ENCODE results near the gene SYPL1. TPM values are rescaled to one million over a fixed set of nuclear protein-coding genes. Genes with fewer than 3 reads are reported as not detected.

SYPL1 gene
- total RNA-seq, 1 experiment from 2014 or later: 39.2 TPM

DNA sequence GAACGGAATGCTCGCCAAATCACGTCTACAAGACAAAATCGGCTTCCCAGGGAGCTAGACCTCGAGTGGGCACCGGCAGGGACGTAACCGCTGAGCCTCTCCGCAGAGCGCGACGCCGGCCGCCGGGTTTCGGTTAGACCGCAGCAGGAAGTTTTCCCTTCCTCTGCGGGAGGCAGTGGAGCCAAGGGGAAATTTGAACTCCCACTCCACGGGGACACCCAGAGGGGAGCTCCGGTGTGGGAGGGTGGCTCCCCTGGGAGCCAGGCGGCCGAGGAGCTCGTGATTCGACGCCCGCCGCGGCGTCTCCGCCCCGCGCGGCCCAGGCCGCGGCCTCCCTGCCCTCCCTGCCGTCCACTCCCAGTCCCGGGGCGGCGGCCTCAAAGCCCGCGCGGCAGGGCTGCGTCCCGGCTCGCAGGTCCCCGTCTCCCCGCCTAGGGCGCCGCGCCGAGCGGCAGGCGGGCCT lies 426 bp downstream of the SYPL1 start:
- peak overlapping the region; percentile 77 for H3K18ac ChIP-seq (ENCODE audit: insufficient read length, low read depth, low read length)
- H2AK5ac ChIP-seq (ENCODE audit: insufficient read length, low read length): no peak overlapping the region
- no peak overlapping the region for H3T11ph ChIP-seq (ENCODE audit: low read length)
- H3K23me2 ChIP-seq (ENCODE audit: insufficient read length, low read depth, low read length, poor library complexity, severe bottlenecking): peaks cover 4% of the 10 kb centered on the region
- peak overlapping the region; percentile 93 for H3K14ac ChIP-seq (ENCODE audit: insufficient read depth, low read length)
- no peak overlapping the region for H2BK5ac ChIP-seq (ENCODE audit: insufficient read length, low read length)
- Mint-ChIP-seq H3K27me3 (ENCODE audit: low read depth) (peaks cover 5% of the 10 kb centered on the region), H3K27ac (peak overlapping the region; percentile 69 to 87 (median 83); a peak in 4 of 7 replicates), H3K4me1 (peaks cover 37 to 45% of the 10 kb centered on the region in 2 experiments), H3K9me3 (no peaks in the 10 kb centered on the region), H3K4me3 (peak overlapping the region; percentile 83 to 92), H3K36me3 (ENCODE audit: insufficient read depth in 1 of 3, low read depth in 3 of 3) (no peaks in the 10 kb centered on the region; a peak in 2 of 7 replicates)
- TF ChIP-seq, protein P1, sequence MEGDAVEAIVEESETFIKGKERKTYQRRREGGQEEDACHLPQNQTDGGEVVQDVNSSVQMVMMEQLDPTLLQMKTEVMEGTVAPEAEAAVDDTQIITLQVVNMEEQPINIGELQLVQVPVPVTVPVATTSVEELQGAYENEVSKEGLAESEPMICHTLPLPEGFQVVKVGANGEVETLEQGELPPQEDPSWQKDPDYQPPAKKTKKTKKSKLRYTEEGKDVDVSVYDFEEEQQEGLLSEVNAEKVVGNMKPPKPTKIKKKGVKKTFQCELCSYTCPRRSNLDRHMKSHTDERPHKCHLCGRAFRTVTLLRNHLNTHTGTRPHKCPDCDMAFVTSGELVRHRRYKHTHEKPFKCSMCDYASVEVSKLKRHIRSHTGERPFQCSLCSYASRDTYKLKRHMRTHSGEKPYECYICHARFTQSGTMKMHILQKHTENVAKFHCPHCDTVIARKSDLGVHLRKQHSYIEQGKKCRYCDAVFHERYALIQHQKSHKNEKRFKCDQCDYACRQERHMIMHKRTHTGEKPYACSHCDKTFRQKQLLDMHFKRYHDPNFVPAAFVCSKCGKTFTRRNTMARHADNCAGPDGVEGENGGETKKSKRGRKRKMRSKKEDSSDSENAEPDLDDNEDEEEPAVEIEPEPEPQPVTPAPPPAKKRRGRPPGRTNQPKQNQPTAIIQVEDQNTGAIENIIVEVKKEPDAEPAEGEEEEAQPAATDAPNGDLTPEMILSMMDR (conservative IDR thresholded peaks at IDR 0.05): no peak
- peak overlapping the region; percentile 86 for H3K9ac ChIP-seq (ENCODE audit: extremely low read depth, insufficient read length, low read length)
- H4K20me1 ChIP-seq (ENCODE audit: control insufficient read depth, insufficient read depth, insufficient read length): no peaks in the 10 kb centered on the region
- H2AFZ ChIP-seq (ENCODE audit: low read length): no peak overlapping the region
- DNase-seq: no peak
- no peak overlapping the region for H3K27ac ChIP-seq (ENCODE audit: insufficient read length, low read depth, low read length)
- no peak overlapping the region for H3K56ac ChIP-seq (ENCODE audit: insufficient read length, low read depth, low read length)
- H2BK12ac ChIP-seq (ENCODE audit: insufficient read length, low read depth, low read length): no peak overlapping the region
- no peak overlapping the region for H4K8ac ChIP-seq (replicated peaks; ENCODE audit: insufficient read length, low read depth, low read length)
- no peak overlapping the region for H4K5ac ChIP-seq (ENCODE audit: insufficient read length, low read depth, low read length)
- H3K79me2 ChIP-seq (ENCODE audit: insufficient read depth, low read length): no peaks in the 10 kb centered on the region; the same call in none of the 2 replicates
- H3K23ac ChIP-seq (ENCODE audit: insufficient read length, low read depth, low read length): no peak overlapping the region
- no CpG with 5 or more reads among the region's 53 CpGs for WGBS (ENCODE audit: extremely low coverage, insufficient read length, low lambda C conversion rate)
- H2BK120ac ChIP-seq (ENCODE audit: low read depth, low read length, poor library complexity, severe bottlenecking): no peak overlapping the region
- no peaks in the 10 kb centered on the region for H3K79me1 ChIP-seq (ENCODE audit: insufficient read depth, low read depth, low read length, poor library complexity, severe bottlenecking)
- H3K4me2 ChIP-seq (ENCODE audit: insufficient read depth, insufficient read length, low read length): peak overlapping the region; percentile 85
- no peaks in the 10 kb centered on the region for H3K9me3 ChIP-seq (ENCODE audit: control insufficient read depth, low read depth, low read length)
- no peak overlapping the region for H2BK20ac ChIP-seq (ENCODE audit: low read depth, low read length, poor library complexity, severe bottlenecking)
- H4K91ac ChIP-seq (ENCODE audit: insufficient read length, low read depth, low read length): no peak overlapping the region
- H3K4me1 ChIP-seq (ENCODE audit: insufficient read depth, low read length): peaks cover 10% of the 10 kb centered on the region
- H3K27me3 ChIP-seq (ENCODE audit: insufficient read depth, low read length): no peaks in the 10 kb centered on the region
- H2BK15ac ChIP-seq (ENCODE audit: low read depth, low read length): no peak overlapping the region
- H3K4ac ChIP-seq (ENCODE audit: low read depth, low read length): no peak overlapping the region

Measured in H9 (cell line).